GM10248 (cell line): ENCODE measurements around the gene SFMBT2.
A peak's percentile ranks its signal among the peaks of the same experiment; 100 is the strongest.

ENCODE experiments used
- CTCF ChIA-PET: fragments of 300-600 bp; sonication (Branson Sonifier 250); formaldehyde crosslinking; extraction: SDS; loops from one replicate; lab custom pipeline; 2021; ENCODE audit warnings: antibody characterized with exemption; lab: Yijun Ruan, JAX
- POLR2A ChIA-PET: fragments of 350-650 bp; sonication (Branson Sonifier 250); formaldehyde crosslinking; extraction: SDS; loops from one replicate; lab custom pipeline; 2020; ENCODE audit warnings: antibody characterized with exemption; lab: Yijun Ruan, JAX
- DNase-seq: peaks from one replicate; pipeline ENCODE4 v3.0.0; 2012; ENCODE audit errors: extremely low spot score
- CTCF ChIP-seq: IDR thresholded peaks from 2 replicates; pipeline ENCODE4 v1.5.1; 2012; ENCODE audit warnings: mild to moderate bottlenecking, low read depth; ENCODE audit errors: extremely low read depth, missing control alignments, control extremely low read depth

The SFMBT2 gene

GRCh38 chr10:7407368-7408290 is 3.2 kb downstream of the SFMBT2 start:
- peak; percentile 57 for DNase-seq
- ChIA-PET CTCF (interaction anchor here (0.8 to 2.2 kb wide), 10 partner anchors 8 to 487 kb away, joined by 3 to 11 read pairs (median 4); no protein-coding TSS in a partner anchor), POLR2A (no interaction called here)

GRCh38 chr10:7406712-7407333 is 4.0 kb downstream of the SFMBT2 start:
- ChIA-PET CTCF (interaction anchor here (1.4 kb wide), 1 partner anchor 8 kb away, joined by 3 read pairs; no protein-coding TSS in a partner anchor), POLR2A (no interaction called here)
- DNase-seq = no peak
- TF ChIP-seq CTCF = no peak

More at GRCh38 chr10:7407368-7408290, 3.2 kb downstream of the SFMBT2 start:
- TF ChIP-seq CTCF = no peak

- CTCF ChIA-PET = interaction anchor here (1.0 kb wide), 1 partner anchor 486 kb away, joined by 4 read pairs; no protein-coding TSS in a partner anchor
- no peak for DNase-seq
- POLR2A ChIA-PET = interaction anchor here (0.7 kb wide), 1 partner anchor 85 kb away, joined by 3 read pairs; no protein-coding TSS in a partner anchor
- TF ChIP-seq CTCF = no peak
Observed at GRCh38 chr10:7405637-7406036, 5.2 kb downstream of the SFMBT2 start.

- POLR2A ChIA-PET = no interaction called here
- CTCF ChIA-PET = interaction anchor here (1.3 to 1.8 kb wide), 3 partner anchors 144 to 702 kb away, joined by 3 to 6 read pairs (median 3); no protein-coding TSS in a partner anchor
Observed at GRCh38 chr10:7403620-7404019, 7.2 kb downstream of the SFMBT2 start.

GRCh38 chr10:7401782-7402181 is 9.1 kb downstream of the SFMBT2 start:
- ChIA-PET CTCF (interaction anchor here (0.5 to 1.4 kb wide), 2 partner anchors 19 to 664 kb away, joined by 3 read pairs; no protein-coding TSS in a partner anchor), POLR2A (no interaction called here)
- no peak for DNase-seq
- TF ChIP-seq CTCF = no peak

More at GRCh38 chr10:7403620-7404019, 7.2 kb downstream of the SFMBT2 start:
- no peak for DNase-seq
- TF ChIP-seq CTCF = no peak

GRCh38 chr10:7401156-7401555 is 9.7 kb downstream of the SFMBT2 start:
- POLR2A ChIA-PET = no interaction called here
- DNase-seq = no peak
- no peak for TF ChIP-seq CTCF
- CTCF ChIA-PET = interaction anchor here (1.4 kb wide), 1 partner anchor 18 kb away, joined by 3 read pairs; no protein-coding TSS in a partner anchor
